ENCODE measurements around the gene ACOX1.

Gene ACOX1

DNA sequence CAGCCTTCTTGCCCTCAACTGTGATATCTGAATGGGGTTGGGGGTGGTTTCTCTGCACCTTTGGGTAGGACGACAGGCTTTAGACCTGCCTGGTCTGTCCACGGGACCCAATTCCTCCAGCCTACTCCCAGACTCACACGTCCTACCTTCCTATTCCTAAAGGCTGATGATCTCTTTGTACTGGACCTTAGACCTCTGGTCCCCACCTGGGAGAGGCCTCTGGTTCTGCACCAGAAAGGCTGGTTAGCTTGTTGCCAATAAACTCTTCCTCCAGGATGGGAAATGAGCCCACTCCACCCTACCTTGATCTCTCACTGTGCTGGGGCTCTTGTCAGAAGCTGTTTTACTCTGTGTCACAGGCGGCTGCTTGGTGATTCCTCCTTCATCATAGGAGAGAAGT, 52.5 kb downstream of the ACOX1 start:
- DNase-seq, result no peak

DNA sequence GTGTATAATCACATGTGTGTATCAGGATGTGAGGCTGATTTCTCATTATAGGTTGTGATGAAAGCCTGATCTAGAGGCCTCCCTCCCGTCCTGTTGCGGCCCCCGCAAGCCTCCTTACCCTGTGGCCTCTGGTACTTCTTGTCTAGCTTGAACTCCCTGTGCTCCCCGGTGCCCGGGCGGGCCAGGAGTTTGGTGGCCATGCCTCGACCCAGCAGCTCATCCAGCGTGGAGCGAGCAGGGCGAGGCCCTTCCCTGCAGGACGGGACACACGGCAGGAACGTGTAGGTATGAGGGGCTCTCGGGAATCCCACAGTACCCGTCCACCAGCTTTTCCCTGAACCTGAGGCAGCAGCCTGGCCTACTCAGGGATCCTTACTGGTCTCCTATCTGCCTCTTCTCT, 53.1 kb downstream of the ACOX1 start:
- no peak for DNase-seq

DNA sequence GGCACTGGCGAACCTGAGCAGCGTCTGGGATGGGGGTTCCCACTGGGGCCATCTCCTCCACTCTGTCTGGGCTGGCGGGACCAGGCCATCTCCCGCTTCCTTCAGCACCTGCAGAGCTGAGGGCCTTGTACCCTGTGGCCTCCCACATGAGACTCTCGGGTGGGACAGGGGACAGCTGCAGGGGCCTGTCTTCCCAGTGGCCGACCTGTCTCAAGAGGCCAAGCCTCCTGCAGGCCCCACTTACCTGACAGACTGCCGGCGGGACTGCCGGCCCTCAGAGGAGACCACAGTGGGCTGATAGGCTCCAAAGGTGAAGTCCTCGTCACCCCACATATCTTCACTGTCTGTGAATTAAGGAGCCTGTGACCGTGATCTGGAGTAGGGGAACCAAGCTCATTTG, 53.9 kb downstream of the ACOX1 start:
- DNase-seq, result no peak

DNA sequence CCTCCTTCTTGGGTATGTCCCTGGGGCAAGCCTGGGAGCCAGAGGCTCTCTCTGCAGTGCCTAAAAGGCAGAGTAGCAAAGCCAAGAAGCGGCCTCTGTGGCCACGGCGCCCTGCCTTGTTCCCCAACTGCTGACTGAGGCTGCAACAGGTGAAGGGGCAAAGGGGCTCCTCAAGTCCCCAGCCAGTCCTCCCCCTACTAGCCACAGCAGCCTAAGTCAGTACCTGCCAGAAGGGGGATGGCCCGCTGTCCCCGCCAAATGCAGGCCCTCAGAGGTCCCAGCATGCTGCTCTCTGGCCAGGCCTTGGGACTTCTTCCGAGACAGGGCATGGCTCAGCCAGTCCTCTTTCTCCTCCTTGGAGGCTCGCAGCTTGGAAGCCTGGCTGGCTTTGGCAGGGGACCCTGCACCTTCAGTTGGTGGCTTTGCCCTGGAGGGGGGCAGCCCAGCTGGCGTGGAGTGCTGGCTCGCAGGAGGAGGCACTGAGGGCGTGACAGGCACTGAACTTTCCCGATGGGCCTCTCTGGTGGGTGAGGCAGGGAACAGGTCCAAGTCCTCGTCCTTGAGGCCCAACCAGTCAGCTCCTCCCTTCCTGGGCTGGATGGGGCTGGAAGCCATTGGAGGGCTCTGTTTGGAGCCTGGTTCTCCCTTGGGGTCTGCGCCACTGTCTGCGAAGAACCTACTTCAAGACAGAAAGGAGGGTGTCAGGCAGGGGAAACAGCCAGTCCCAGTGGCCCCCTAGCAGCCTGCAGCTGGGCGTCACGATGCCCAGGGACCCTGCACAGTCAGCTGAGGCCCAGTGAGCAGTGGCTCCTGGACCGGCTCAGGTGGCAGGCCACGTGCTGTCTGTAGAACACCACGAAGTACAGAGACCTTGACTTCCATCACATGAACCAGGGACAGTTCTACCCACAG, 55.7 kb downstream of the ACOX1 start:
- DNase-seq, result no peak

DNA sequence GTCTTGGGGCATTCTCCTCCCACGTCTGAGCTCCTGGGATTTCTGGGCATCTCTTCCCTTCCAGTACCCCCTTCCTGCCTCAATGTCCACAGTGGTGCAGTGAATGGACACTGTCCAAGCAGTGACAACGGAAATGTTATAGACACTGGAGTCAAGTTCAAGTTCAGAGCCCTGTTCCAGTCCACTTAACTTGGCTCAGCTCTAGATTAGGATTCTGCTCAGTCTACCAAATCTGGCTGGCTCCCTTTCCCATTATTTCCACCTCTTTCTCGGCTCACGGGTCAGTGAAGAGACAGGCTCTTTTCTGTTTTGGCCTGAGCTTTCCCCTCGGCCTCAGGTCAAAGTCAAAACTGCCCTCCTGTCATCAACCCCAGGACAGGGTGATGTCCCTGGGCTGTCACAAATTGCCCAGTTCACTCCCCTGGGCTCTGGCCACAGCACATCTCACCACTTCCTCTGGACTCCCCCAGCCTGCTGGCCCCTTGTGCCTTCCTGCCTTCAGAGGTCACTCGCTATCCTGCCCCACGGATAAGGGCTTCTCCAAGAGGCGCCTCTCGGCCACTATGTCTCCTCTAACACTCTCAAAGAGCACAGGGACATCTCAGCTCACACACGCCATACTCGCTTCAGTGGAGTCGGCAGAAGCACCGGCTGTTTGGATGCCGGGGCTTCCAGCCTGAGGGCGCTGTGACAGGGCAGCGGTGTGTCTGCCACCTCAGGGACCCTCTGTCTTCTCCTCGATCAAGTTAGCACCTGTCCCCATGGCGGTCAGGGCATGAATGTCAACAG, 56.6 kb downstream of the ACOX1 start:
- no peak for DNase-seq

DNA sequence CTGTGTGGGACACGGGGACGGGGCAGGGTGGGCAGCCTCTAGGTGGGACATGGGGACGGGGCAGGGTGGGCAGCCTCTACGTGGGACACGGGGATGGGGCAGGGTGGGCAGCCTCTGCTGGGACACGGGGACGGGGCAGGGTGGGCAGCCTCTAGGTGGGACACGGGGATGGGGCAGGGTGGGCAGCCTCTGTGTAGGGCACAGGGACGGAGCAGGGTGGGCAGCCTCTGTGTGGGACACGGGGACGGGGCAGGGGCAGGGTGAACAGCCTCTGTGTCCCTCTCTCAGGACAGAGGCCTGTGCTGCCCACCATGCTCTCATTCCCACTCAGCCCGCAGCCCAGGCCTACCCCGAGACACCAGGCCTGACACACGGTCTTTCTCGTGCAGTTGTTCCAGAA, 57.4 kb downstream of the ACOX1 start:
- DNase-seq, result no peak

DNA sequence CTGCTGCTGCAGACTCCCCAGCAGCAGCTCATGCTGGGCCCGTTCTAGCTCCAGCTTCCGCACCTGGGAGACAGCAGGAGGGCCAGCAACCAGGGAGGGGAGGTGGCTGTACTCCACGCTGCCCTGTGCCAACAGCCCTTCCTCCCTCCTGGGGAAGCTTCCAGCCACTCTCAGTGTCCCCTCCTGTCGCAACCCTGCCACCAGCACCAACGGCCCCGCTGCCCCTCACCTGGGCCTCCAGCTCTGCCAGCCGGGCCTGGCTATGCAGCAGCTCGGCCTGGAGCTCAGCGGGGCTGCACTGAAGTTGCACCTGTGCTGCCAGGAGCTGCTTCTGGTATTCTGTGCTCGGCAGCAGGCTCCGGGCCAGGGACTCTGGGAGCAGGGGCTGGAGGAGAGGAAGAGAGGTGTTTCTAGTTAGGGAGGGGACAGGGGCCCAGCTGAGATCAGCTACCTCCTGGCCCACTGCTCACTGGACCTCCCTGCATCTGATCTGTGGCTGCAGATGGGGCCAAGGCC, 58.9 kb downstream of the ACOX1 start:
- DNase-seq, result no peak

DNA sequence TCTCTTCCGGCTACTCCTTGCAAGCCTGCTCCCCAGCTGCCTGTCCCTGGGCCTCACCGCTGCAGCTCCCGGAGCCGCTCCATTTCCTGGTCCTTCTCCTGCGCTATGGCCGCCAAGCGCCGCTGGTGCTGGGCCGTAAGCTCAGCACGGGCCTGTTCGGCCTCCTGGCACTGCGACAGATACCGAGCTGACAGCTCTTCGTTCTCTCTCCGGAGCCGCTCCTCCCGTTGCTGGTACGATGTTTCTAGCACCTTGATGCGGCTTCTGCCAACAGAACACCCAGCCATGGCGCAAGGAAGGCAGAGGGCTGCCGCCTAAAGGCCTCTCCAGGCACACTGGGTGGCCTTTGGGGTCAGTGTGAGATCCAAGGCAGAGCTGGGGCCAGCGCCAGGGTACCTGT, 59.4 kb downstream of the ACOX1 start:
- no peak for DNase-seq

DNA sequence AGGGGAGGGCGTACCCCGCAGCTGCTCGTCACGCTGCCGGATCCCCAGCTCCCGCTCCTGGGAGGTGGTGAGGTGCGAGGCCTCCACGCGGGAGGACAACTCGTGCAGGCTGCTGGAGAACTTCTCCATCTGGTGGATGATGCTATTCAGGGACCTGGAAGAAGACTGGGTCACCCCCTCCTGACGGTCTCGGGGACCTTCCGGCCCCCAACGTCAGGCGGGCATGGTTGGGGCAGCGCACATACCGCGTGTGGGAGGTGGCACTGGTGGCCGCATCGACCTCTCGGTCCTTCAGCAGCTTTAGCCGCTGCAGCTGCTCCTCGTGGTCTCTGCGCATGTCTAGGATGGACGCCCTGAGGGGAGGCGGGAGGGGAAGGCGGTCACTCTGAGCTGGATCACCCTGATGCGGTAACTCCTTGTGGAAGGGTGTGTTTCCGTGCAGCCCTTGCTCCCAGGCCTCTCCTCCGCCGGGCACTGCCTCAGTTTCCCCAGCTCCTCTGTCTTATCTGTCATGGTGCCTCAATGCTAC, 61.0 kb downstream of the ACOX1 start:
- DNase-seq, result no peak

DNA sequence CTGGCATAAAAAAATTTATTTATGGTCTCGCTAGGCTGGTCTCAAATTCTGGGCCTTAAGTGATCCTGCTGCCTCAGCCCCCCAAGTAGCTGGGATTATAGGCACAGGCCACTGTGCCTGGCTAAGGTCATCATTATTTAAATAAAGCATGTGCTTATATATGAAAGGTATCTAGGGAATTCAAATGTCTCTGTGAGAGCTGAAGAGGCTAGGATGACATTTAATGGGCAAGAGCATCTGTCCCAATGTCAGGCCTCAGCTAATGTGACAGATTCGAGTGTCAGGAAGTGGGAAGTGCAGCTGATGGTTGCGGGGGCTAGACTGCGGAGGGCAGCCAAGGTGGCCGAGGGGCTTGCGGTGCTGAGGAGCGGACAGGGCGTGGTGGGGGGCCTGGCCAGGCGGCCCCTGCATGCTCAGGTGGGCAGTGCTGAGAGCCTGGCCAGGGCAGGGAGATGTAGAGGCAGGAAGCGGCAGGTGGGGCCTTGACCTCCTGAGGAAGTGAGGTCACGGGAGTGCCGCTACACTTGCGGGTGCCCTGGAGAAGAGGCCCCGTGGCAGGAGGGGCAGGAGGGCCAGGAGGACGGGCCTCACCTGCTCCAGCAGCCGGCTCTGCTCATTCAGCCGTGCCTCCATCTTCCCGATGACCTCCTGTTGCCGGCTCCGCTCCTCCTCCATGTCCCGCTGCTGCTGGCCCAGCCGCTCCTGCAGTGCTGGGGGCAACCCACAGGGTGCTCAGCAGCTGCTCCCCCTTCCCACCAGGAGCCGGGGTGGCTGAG, 61.6 kb downstream of the ACOX1 start:
- no peak for DNase-seq

DNA sequence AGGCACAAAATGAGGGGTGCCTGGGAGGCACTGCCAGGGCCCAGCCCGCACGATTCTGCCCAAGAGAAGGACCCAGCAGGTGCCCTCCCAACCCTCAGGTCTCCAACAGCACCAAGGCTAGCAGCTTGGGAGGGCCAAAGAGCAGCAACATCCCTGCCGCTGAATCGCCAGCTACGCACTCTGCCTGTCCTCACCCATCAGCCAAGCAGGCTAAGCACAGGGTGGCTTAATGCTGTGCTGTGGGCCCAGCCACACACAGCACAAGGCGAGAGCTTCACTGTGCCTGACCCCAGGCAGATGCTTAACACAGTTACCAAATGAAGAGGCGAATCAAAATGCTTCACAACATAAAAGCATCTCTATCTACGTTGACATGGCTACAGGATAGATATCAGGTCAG, 63.7 kb downstream of the ACOX1 start:
- DNase-seq, result no peak

DNA sequence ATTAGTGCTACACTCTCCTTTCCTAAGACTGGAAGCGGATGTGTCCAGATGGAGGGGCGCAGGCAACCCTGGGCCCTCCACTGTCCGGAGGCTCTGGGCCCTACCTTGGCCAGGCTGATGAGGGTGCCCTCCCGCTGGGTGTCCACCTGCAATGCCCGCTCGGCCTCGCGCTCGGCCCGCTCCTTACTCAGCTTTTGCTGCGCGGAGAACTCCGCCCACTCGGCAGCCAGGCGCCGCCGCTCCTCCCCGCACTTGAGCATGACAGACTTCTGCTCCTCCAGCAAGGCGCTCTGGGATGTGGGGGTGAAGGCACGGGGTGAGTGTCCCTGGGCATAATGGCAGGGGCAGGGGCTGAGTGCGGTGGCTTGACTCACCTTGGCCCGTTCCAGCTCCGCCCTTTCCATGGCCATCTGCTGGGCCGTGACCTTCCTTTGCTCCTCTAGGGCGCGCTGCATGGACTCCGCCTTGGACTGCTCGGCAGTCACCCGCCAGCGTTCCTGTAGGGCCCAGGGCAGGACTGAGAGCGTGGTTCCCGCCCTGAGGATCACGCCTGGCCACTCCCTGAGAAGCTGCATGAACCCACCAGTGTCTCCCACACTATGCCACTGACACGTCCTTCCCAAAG, 64.2 kb downstream of the ACOX1 start:
- DNase-seq, result no peak

DNA sequence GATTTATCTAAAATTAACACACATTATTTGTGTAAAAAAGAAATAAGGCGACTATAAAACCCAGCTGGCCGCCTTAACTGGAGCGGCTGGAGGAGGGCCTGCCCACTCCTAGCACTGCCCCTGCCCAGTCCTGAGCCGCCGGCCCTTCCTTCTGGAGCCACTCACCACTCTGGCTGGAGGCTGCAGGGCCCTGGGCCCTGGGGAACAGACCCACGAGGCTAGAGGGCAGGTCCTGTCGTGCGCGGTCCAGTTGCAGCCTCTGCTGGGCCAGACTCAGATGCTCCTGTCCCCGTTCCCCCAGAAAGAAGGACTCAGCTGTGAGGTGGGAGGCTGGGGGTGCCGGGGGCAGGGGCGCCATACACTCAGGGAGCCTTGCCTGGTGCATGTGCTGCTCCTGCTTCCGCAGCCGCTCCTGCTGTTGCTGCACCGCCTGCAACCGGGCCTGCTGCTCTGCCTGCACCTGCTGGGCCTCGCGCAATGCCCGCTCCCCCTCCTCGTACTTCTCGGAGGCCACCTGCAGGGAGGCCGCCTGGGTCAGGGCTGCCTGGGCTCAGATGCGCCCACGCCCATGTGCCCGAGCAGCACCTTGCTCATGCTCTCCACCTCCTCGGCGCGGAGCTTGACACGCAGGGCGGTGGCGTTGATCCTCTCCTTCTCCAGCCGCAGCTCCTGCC, 65.3 kb downstream of the ACOX1 start:
- DNase-seq, result no peak

DNA sequence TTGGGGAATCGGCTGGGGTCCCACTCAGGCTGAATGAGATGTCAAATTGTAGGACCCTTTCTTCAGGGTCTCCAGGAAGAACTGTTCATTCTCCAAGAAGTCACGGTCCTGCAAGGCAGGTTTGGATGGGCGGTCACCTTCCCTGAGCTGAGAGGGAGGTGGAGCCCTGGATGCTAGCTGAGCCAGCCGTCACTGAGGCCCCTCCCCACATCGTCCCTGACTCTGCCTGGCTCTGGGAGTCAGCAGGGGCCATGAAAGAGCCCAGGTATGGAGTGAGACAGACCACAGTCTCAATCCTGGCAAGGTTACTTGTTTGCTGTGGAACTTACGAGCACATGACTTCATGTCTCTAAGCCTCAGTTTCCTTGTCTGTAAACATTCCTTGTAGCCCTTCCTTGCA, 68.3 kb downstream of the ACOX1 start:
- DNase-seq, result no peak

DNA sequence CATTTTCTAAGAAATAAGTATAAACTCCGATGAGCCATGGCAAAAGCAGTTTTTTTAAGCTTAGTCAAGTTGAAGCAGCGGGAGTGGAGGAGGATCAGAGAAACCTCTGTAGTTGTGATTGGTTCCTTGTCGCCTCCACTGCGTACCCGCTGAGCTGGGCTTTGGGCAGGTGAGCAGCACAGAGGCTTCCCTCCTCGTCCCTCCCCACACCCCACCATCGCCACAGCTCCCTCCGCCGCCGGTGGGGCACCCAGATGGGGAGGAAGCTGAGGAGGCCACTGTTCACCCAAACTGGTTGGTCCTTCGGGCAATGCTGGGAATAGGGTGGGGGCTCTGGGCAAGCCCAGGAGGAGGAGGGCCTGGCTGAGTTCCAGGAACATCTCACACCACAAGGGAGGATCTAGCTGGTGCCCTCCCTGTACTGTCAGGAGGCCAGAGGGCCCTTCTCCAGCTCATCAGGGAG, 69.1 kb downstream of the ACOX1 start:
- no peak for DNase-seq

DNA sequence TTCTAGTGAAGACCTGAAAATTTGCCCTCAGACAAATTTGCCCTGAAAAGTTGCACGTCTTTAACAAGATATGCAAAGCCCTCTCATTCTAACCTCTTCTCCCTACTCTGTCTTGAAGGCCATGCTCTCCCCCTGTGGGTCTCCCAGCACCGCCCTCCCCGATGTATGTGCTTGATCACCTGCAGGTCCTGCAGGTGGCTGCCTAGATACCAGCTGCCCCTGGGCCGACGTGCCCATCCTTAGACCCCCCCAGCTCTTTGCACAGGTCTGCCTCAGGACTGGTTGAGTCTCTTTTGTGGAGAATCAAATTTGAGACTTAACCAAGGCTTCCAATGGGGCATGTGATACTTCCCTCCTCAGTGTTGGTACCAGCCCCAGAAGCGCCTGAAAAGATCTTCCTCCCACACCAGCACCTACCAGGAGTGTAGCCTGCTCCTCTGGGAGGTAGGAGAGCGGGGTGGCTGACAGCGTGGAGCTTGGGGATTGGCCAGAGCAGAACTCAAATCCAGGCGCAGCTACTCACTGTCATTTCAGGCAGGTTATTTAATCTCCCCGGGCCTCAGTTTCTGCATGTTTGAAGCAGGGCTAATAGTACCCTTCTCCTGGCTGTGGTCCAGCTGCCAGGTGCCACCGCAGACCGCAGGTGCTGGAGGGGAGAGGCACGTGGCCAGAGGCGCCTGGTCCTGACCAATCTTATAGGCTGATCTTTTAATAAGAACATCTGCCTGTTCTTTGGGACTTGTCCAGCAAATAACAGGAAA, 69.7 kb downstream of the ACOX1 start:
- DNase-seq, result no peak

DNA sequence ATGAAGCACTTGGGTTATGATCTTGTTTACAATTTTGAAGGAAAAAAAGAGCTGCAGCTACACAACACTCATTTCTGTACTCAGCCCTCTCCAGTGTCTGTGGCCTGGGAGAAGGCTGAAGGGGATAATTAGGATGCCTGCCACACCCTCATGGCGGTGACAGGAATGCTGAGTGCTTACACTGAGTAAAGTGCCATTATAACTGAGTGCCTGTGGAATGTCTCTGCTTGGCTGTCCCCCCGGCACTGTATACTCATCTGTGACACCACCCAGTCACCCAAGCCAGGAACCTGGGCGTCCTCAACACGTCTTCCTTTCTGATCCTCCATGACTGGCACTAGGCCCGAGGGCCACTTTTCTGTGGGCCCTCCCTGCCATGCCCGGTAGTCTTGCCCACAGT, 70.8 kb downstream of the ACOX1 start:
- DNase-seq, result no peak

DNA sequence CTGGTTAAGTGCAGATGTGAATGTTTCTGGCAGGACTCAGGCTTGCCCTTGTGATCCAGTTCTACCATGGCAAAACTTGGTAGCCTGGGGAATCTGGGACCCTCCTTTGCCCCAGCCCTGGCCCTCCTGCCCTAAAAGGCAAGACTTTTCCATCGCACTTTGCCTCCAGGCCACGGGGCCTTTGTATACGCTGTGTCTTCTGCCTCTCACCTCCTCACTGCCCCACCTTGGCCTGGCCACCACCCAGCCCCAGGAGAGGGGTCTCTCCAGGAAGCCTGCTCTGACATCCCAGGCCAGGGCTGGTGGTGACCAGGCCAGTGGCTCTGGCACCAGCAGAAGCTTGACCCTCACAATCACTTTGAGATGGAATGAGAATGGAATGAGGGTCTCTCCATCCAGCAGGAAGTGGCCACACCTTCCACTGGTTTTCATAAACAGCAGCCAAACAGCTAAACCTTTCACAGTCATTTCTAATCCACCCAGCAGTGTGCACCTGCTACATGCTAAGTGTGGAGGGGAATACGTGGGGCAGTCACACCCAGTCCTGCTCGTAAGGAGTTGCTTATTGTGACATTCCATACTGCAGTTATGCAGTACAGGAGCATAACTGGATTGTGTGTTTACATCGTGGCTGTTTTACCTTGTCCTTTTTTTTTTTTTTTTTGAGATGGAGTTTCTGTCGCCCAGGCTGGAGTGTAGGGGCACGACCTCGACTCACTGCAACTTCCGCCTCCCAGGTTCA, 72.7 kb downstream of the ACOX1 start:
- DNase-seq, result no peak

DNA sequence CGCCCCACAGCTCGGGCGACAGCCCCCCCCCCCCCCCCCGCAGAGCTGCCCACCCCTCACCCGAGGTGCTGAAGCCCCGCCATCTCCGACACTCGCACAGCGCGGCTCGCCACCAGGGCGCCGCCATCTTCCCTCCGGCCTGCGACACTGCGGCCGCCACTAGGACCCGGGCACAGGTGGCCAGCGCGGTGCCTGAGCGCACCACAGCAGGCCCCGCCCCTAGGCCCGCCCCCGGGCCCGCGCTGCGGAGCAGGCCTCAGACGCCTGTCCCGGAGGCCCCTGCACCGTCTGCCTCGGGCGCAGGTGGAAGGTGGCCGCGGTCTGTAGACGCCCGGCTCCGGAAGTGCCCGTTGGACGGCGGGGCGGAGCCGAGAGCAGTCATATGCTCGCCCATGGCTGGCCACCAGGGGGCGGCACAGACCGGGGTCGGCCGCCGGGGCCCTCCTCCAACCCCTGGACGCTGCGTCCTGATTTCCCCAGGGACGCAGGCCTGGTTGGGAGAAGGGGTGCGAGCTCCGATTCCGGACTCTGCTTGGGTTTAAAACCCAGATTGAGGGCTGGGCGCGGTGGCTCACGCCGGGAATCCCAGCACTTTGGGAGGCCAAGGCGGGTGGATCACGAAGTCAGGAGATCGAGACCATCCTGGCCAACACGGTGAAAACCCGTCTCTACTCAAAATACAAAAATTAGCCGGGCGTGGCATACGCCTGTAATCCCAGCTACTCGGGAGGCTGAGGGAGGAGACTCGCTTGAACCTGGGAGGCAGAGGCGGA, 74.0 kb downstream of the ACOX1 start, which contains the start of gene MRPL38:
MRPL38 (minus strand) TSS at position 136 of the 773 bp plus-strand sequence; CDS start at position 127, 9 bp downstream.
- DNase-seq, result peak; percentile 93

All from right hindlimb (tissue), 1 donor.